Mucosa of stomach (tissue), 1 donor: Measurements from ENCODE around the gene KIRREL3.

ENCODE experiments used
- H3K27me3 ChIP-seq: one replicate; pipeline ENCODE4 v1.7.0; 2013; ENCODE audit warnings: mild to moderate bottlenecking, low read length; ENCODE audit not compliant: control insufficient read depth, insufficient read depth
- H3K36me3 ChIP-seq: one replicate; pipeline ENCODE4 v1.7.0; 2013; ENCODE audit warnings: low read length; ENCODE audit not compliant: control insufficient read depth, insufficient read depth
- H3K4me1 ChIP-seq: one replicate; pipeline ENCODE4 v1.7.0; 2013; ENCODE audit warnings: mild to moderate bottlenecking, low read length; ENCODE audit not compliant: control insufficient read depth, insufficient read depth
- H3K4me3 ChIP-seq: one replicate; pipeline ENCODE4 v1.7.0; 2013; ENCODE audit warnings: low read length
- H3K9ac ChIP-seq: one replicate; pipeline ENCODE4 v1.7.0; 2013; ENCODE audit warnings: mild to moderate bottlenecking, low read length, moderate library complexity
- H3K9me3 ChIP-seq: one replicate; pipeline ENCODE4 v1.7.0; 2013; ENCODE audit warnings: mild to moderate bottlenecking, low read length, moderate library complexity; ENCODE audit not compliant: control insufficient read depth
- donor health status: Pancreatic carcinoma.

KIRREL3 gene

DNA sequence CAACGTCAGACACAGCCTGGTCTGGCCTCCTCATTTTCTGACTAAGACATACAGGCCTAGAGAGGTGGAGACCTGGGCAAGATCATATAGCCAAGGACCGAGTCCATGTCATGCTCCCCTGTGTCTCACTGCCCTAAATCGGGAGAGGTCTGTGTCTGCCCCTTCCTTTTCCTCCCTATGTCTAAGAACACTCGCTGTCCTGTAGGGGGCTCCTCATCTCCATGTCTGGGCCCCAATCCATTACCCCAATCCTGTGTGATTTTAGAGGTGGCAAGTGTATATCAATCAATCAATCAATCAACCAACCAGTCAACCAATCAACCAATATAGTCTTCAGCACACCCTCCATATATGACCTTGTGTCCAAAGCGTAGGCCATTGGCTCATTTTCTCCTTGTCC lies 125.7 kb downstream of the KIRREL3 start:
- H3K4me1 ChIP-seq, result peaks cover 8% of the 10 kb centered on the region
- H3K27me3 ChIP-seq, result no peaks in the 10 kb centered on the region
- no peaks in the 10 kb centered on the region for H3K9me3 ChIP-seq
- H3K4me3 ChIP-seq, result no peak overlapping the region
- no peaks in the 10 kb centered on the region for H3K36me3 ChIP-seq
- no peak overlapping the region for H3K9ac ChIP-seq

- no peaks in the 10 kb centered on the region for H3K9me3 ChIP-seq
- peaks cover 8% of the 10 kb centered on the region for H3K4me1 ChIP-seq
- H3K9ac ChIP-seq, result no peak overlapping the region
- H3K27me3 ChIP-seq, result no peaks in the 10 kb centered on the region
- no peaks in the 10 kb centered on the region for H3K36me3 ChIP-seq
- H3K4me3 ChIP-seq, result no peak overlapping the region
Measured at GRCh38 chr11:126874276-126874675, 126.3 kb downstream of the KIRREL3 start.

- H3K4me1 ChIP-seq, result peaks cover 8% of the 10 kb centered on the region
- H3K36me3 ChIP-seq, result no peaks in the 10 kb centered on the region
- no peak overlapping the region for H3K4me3 ChIP-seq
- H3K27me3 ChIP-seq, result no peaks in the 10 kb centered on the region
- H3K9me3 ChIP-seq, result no peaks in the 10 kb centered on the region
- H3K9ac ChIP-seq, result no peak overlapping the region
Measured at GRCh38 chr11:126871792-126872191, 128.8 kb downstream of the KIRREL3 start.

DNA sequence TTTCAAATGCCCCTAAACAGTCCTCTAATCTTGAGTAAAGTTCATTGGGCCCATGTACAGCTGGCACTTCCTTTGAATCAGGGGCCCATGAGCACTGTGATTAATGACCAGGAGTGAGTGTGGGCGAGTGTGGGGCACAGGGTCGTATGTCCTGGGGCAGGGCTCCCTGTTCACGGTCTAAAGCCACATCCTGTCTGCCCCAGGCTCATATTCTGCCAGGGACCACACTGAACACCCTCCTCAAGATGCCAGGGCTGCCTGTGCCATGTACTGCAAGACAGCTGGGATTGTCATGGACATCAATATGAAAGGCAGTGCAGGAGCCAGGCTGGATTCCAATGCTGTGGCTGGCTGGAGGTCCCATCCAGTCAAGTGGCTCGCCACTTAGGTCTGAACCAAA lies 130.5 kb downstream of the KIRREL3 start:
- Histone ChIP-seq H3K4me3 (no peak overlapping the region), H3K36me3 (no peaks in the 10 kb centered on the region), H3K4me1 (peaks cover 8% of the 10 kb centered on the region), H3K27me3 (no peaks in the 10 kb centered on the region), H3K9ac (no peak overlapping the region), H3K9me3 (no peaks in the 10 kb centered on the region)

DNA sequence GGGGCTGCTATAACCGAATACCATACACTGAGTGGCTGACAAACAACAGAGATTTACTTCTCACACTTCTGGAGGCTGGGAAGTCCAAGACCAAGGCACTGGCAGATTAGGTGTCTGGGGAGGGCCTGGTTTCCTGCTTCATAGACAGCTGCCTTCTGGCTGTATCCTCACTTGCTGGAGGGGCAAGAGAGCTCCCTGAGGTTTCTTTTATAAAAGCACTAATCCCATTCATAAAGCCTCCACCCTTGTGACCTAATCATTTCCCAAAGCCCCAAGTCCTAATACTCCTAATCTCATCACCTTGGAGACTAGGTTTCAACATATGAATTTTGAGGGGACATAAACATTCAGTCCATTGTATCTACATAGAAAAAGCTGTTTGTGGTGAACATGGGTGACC lies 131.8 kb downstream of the KIRREL3 start:
- Histone ChIP-seq H3K9me3 (no peaks in the 10 kb centered on the region), H3K9ac (no peak overlapping the region), H3K4me3 (no peak overlapping the region), H3K36me3 (no peaks in the 10 kb centered on the region), H3K4me1 (peaks cover 8% of the 10 kb centered on the region), H3K27me3 (no peaks in the 10 kb centered on the region)

DNA sequence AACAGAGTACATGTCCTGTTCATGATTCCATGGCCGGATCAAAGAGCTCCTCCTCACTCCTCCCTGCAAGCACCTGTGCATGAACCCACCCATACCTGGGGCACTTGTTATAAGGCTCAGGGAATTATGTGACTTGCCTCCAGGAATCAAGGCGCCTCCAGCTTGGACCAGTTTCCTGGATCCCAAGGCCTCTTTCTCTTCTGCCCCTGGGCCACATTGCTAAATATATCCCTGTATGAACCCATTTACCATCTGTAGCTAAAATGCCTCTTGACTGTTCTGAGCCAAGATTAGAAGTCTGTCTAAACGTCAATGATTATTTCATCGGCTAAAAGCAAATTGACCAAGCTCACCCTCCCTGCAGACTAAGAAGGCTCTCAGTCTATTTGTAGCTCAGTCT lies 135.6 kb downstream of the KIRREL3 start:
- Histone ChIP-seq H3K9ac (no peak overlapping the region), H3K27me3 (no peaks in the 10 kb centered on the region), H3K4me3 (no peak overlapping the region), H3K36me3 (no peaks in the 10 kb centered on the region), H3K4me1 (no peaks in the 10 kb centered on the region), H3K9me3 (no peaks in the 10 kb centered on the region)

DNA sequence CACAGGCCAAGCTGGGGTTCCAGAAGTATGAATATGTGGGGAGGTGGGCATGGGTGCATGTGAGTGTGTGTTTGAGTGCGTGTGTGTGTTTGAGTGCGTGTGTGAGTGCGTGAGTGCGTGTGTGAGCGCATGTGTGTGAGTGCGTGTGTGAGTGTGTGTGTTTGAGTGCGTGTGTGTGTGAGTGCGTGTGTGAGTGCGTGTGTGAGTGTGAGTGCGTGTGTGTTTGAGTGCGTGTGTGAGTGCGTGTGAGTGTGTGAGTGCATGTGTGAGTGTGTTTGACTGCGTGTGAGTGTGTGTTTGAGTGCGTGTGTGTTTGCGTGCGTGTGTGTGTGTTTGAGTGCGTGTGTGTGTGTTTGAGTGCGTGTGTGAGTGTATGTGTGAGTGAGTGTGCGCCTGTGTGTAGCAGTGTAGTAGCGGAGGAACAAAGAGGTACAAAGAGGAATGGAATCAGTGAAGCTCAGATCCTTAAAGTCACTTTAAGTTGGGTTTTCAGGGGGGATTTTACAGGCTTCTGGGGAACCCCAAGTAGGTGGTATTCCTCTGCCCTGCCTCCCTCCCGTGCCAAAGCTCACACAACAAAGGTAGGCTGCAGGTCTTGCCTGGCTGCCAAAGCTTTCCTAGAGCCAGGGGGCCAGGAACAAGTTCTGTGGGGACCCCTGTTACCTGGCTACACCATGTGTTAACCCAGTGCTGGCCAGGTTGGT lies 137.1 kb downstream of the KIRREL3 start:
- H3K27me3 ChIP-seq, result no peaks in the 10 kb centered on the region
- no peak overlapping the region for H3K4me3 ChIP-seq
- no peaks in the 10 kb centered on the region for H3K36me3 ChIP-seq
- no peaks in the 10 kb centered on the region for H3K4me1 ChIP-seq
- H3K9ac ChIP-seq, result no peak overlapping the region
- H3K9me3 ChIP-seq, result no peaks in the 10 kb centered on the region

DNA sequence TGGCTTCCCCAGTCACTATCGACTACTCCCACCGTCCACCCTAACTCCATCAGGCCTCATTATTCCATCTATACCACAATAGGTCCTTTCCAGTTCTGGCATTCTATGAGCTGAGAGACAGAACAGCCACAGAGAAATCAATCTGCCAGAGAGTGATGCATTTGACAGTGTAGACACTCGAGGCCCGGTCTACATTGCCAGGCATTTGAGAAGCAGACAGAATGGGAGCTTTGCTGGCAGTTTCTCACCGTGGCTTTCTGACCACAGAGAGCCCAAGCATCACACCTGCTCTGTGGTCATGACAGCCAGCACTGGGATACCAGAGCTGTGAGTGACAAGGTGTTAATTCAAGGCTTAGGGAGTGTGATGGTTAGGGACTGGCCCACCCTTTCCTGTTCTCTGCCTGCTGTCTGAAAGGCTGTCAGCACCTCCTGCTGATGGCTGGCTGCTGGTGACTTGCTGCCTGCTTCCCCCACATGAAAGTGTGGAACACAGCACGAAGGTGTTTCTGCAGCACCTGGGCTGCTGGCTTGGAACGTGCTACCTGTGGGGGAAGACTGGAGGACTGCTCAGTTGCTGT lies 137.8 kb downstream of the KIRREL3 start:
- no peaks in the 10 kb centered on the region for H3K9me3 ChIP-seq
- no peak overlapping the region for H3K9ac ChIP-seq
- no peaks in the 10 kb centered on the region for H3K27me3 ChIP-seq
- H3K36me3 ChIP-seq, result no peaks in the 10 kb centered on the region
- no peaks in the 10 kb centered on the region for H3K4me1 ChIP-seq
- H3K4me3 ChIP-seq, result no peak overlapping the region

- Histone ChIP-seq H3K9ac (no peak overlapping the region), H3K4me1 (no peaks in the 10 kb centered on the region), H3K27me3 (no peaks in the 10 kb centered on the region), H3K36me3 (no peaks in the 10 kb centered on the region), H3K4me3 (no peak overlapping the region), H3K9me3 (no peaks in the 10 kb centered on the region)
Measured at GRCh38 chr11:126861796-126862459, 138.6 kb downstream of the KIRREL3 start.

- no peak overlapping the region for H3K4me3 ChIP-seq
- H3K4me1 ChIP-seq, result no peaks in the 10 kb centered on the region
- no peaks in the 10 kb centered on the region for H3K27me3 ChIP-seq
- H3K9me3 ChIP-seq, result no peaks in the 10 kb centered on the region
- H3K9ac ChIP-seq, result no peak overlapping the region
- no peaks in the 10 kb centered on the region for H3K36me3 ChIP-seq
Measured at GRCh38 chr11:126857860-126858808, 142.4 kb downstream of the KIRREL3 start.

DNA sequence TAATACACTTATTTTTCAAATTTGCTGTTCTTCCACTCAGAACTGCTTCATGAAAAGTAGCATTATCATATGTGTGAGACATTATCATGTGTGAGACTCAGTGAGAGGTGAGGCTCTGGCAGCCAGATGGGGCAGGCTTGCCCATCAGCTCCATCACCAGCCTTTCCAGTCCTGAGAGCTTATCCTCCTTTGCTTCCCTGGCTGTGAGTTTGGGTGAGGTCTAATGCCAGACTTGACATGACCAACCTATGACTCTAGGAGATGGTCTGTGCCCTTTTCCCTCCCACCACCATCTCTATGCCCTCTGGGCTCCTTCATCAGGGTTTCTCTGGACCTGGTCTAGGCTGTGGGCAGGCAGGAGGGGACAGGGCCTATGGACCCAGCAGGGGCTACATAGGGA lies 145.0 kb downstream of the KIRREL3 start:
- H3K4me3 ChIP-seq, result no peak overlapping the region
- H3K36me3 ChIP-seq, result no peaks in the 10 kb centered on the region
- no peak overlapping the region for H3K9ac ChIP-seq
- H3K27me3 ChIP-seq, result peaks cover 2% of the 10 kb centered on the region
- no peaks in the 10 kb centered on the region for H3K9me3 ChIP-seq
- no peaks in the 10 kb centered on the region for H3K4me1 ChIP-seq

DNA sequence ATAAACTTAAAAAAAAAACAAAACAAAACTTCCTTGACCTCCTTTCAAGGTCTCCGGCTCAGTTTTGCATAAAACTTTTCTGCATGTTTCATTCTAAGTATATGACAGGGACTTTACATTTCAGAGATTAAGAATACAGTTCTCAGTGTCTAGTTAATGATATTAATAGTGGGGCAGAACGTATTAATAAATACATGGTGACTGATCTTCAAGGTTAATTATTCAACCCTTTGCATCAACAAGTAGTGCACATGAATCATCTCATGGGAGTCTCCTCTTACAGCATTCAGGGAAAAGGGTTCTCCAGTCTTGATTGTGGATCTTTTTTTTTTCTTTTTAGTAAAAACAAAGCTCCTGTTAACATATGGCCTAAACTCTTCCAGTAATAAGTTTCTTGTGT lies 146.8 kb downstream of the KIRREL3 start:
- no peaks in the 10 kb centered on the region for H3K36me3 ChIP-seq
- H3K9me3 ChIP-seq, result no peaks in the 10 kb centered on the region
- peaks cover 2% of the 10 kb centered on the region for H3K27me3 ChIP-seq
- no peaks in the 10 kb centered on the region for H3K4me1 ChIP-seq
- no peak overlapping the region for H3K9ac ChIP-seq
- H3K4me3 ChIP-seq, result no peak overlapping the region
